Activated CD4-positive, alpha-beta memory T cell treated with anti-CD3 and anti-CD28 coated beads, Interleukin-2, amount 10 ng/mL, durations not matched to agents 7 days and 5 days (primary cell): ENCODE measurements around the gene TEX22. TPM values are rescaled to one million over a fixed set of nuclear protein-coding genes. Genes with fewer than 3 reads are reported as not detected.

Experiments
- CTCF ChIA-PET: fragments of 350-600 bp; sonication (Branson Sonifier 250); formaldehyde crosslinking; loops from one replicate; lab custom pipeline; 2021; ENCODE audit warnings: antibody characterized with exemption, inconsistent platforms; lab: Charles Lee
- POLR2A ChIA-PET: fragments of 350-600 bp; sonication (Branson Sonifier 250); formaldehyde crosslinking; loops from one replicate; lab custom pipeline; 2021; ENCODE audit warnings: antibody characterized with exemption; lab: Charles Lee
- DNase-seq: peaks from one replicate; pipeline ENCODE4 v3.0.0-alpha.2; 2020
- H3K27ac Mint-ChIP-seq: one replicate; pipeline ENCODE4 v1.8.0; 2021; ENCODE audit warnings: mild to moderate bottlenecking, mixed read lengths
- H3K27me3 Mint-ChIP-seq: one replicate; pipeline ENCODE4 v1.8.0; 2021; ENCODE audit warnings: mixed read lengths
- H3K36me3 Mint-ChIP-seq: one replicate; pipeline ENCODE4 v1.8.0; 2021; ENCODE audit warnings: low read depth, mixed read lengths
- H3K4me1 Mint-ChIP-seq: one replicate; pipeline ENCODE4 v1.8.0; 2021; ENCODE audit warnings: mixed read lengths
- H3K4me3 Mint-ChIP-seq: one replicate; pipeline ENCODE4 v1.8.0; 2021; ENCODE audit warnings: mild to moderate bottlenecking, mixed read lengths
- H3K9me3 Mint-ChIP-seq: one replicate; pipeline ENCODE4 v1.8.0; 2021; ENCODE audit warnings: mixed read lengths
- total RNA-seq, 2 experiments: library from RNA; stranded (reverse); gene quantifications; one replicate each; pipeline ENCODE4 v1.2.3, GENCODE V29; 2021

TEX22 gene
- total RNA-seq, 2 experiments from 2014 or later: 2.6 to 4.4 TPM

DNA sequence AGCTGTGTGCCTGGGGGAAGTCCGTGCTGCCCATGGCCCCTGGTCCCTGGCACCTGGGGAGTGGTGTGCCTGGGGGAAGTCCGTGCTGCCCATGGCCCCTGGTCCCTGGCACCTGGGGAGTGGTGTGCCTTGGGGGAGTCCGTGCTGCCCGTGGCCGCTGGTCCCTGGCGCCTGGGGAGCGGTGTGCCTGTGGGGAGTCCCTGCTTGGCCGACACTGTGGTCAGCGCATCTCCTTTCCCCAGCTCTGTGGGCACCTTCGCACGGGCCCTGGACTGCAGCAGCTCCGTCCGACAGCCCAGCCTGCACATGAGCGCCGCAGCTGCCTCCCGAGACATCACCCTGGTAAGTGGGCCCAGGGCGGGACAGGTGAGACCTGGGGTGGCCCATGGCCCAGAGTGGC is 61.8 kb downstream of the TEX22 start:
- Mint-ChIP-seq H3K4me3 (no peak overlapping the region), H3K9me3 (no peaks in the 10 kb centered on the region), H3K36me3 (peaks cover 11% of the 10 kb centered on the region), H3K27ac (no peak overlapping the region), H3K27me3 (no peaks in the 10 kb centered on the region), H3K4me1 (no peaks in the 10 kb centered on the region)
- DNase-seq: no peak
- POLR2A ChIA-PET: no interaction called here
- CTCF ChIA-PET: no interaction called here

DNA sequence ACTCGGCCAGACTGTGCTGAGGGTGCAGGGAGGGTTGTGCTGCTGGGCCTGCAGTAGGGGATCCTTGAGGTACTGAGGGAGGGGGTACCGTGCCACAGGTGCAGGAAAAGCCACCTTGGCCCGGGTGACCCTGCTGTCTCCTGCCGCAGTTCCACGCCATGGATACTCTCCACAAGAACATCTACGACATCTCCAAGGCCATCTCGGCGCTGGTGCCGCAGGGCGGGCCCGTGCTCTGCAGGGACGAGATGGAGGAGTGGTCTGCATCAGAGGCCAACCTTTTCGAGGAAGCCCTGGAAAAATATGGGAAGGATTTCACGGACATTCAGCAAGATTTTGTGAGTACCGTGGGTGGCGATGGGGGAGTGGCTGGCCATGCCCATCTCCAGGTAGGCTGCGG is 62.3 kb downstream of the TEX22 start:
- Mint-ChIP-seq H3K27ac (no peak overlapping the region), H3K4me3 (no peak overlapping the region), H3K27me3 (no peaks in the 10 kb centered on the region), H3K36me3 (peaks cover 7% of the 10 kb centered on the region), H3K9me3 (no peaks in the 10 kb centered on the region), H3K4me1 (no peaks in the 10 kb centered on the region)
- no peak for DNase-seq
- POLR2A ChIA-PET: no interaction called here
- CTCF ChIA-PET: no interaction called here

DNA sequence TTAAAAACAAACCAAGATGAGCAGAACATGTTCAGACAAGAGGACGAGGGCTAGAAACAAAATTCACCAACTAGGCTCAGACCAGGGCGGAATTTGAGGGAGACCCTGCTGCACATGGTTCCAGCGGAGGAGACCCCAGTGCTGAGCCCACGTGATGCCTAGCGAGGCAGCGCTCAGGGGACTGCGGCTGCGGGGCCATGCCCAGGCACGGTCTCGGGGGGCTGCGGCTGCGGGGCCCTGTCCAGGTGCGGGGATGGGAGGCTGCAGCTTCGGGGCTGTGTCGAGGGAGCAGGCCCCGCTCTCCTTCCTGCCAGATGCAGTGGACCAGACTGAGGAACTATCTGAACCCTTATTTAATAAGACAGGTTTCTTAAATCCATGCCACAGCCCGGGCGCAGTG is 63.6 kb downstream of the TEX22 start:
- DNase-seq: no peak
- H3K27me3 Mint-ChIP-seq: no peaks in the 10 kb centered on the region
- H3K4me1 Mint-ChIP-seq: no peaks in the 10 kb centered on the region
- H3K4me3 Mint-ChIP-seq: no peak overlapping the region
- ChIA-PET POLR2A (no interaction called here), CTCF (no interaction called here)
- H3K36me3 Mint-ChIP-seq: peaks cover 7% of the 10 kb centered on the region
- no peak overlapping the region for H3K27ac Mint-ChIP-seq
- no peaks in the 10 kb centered on the region for H3K9me3 Mint-ChIP-seq

Other genes with a start within 250 kb of the TEX22 start
- gene JAG2, start 229.8 kb upstream of the TEX22 start, total RNA-seq: 1 to 10 TPM; 2.6 to 3.0 TPM
- 10 to 100 TPM; 23.8 to 24.9 TPM for gene NUDT14, start 217.2 kb upstream of the TEX22 start, total RNA-seq
- gene BTBD6, start 150.0 kb upstream of the TEX22 start, total RNA-seq: 10 to 100 TPM; 44.2 to 45.7 TPM
- gene BRF1, start 97.5 kb upstream of the TEX22 start, total RNA-seq: 10 to 100 TPM; 37.4 to 40.7 TPM
- 10 to 100 TPM; 28.3 to 29.9 TPM for gene PACS2, start 83.8 kb upstream of the TEX22 start, total RNA-seq
- 100 to 1,000 TPM in 1 of 2 experiments, 10 to 100 TPM in 1; 98.5 to 103 TPM for gene MTA1, start 21.3 kb downstream of the TEX22 start, total RNA-seq
- 1 to 10 TPM; 1.8 to 1.9 TPM for gene CRIP2, start 76.3 kb downstream of the TEX22 start, total RNA-seq
- gene CRIP1, start 88.3 kb downstream of the TEX22 start, total RNA-seq: 100 to 1,000 TPM; 875 to 883 TPM
- 10 to 100 TPM; 44.1 to 47.0 TPM for gene TEDC1, start 92.7 kb downstream of the TEX22 start, total RNA-seq
- 1 to 10 TPM; 9.6 TPM for gene TMEM121, start 128.0 kb downstream of the TEX22 start, total RNA-seq